GM12801 (cell line): ENCODE results near the gene JMJD1C.

ENCODE experiments used
- CTCF ChIP-seq: IDR thresholded peaks from one replicate; pipeline ENCODE4 v1.5.1; 2011; ENCODE audit warnings: control low read depth; ENCODE audit not compliant: insufficient read length; ENCODE audit errors: extremely low read depth

The JMJD1C gene

GRCh38 chr10:63502832-63503231 lies 37.1 kb upstream of the JMJD1C start:
- TF ChIP-seq CTCF: no peak

- no peak for TF ChIP-seq CTCF
Measured at GRCh38 chr10:63501954-63502353, 36.2 kb upstream of the JMJD1C start.

GRCh38 chr10:63498665-63499064 lies 32.9 kb upstream of the JMJD1C start:
- no peak for TF ChIP-seq CTCF

GRCh38 chr10:63497321-63497720 lies 31.5 kb upstream of the JMJD1C start:
- TF ChIP-seq CTCF: no peak

GRCh38 chr10:63496561-63496960 lies 30.8 kb upstream of the JMJD1C start:
- TF ChIP-seq CTCF: no peak

GRCh38 chr10:63494951-63495350 lies 29.2 kb upstream of the JMJD1C start:
- no peak for TF ChIP-seq CTCF

- no peak for TF ChIP-seq CTCF
Measured at GRCh38 chr10:63493004-63493403, 27.2 kb upstream of the JMJD1C start.
